SK-N-SH (cell line): Measurements from ENCODE around the gene NTRK2. TPM values are rescaled to one million over a fixed set of nuclear protein-coding genes. Genes with fewer than 3 reads are reported as not detected.
"Not testable (repeated sequence)": the region's sequence is repeated elsewhere in the genome, so short reads cannot be mapped to it uniquely, and the experiment has no call there.

ENCODE experiments used
- CTCF ChIA-PET: fragments of 300-600, 350-600 bp; formaldehyde crosslinking; extraction: SDS; loops from one replicate; lab custom pipeline; 2021; lab: Yijun Ruan, JAX
- POLR2A ChIA-PET: fragments of 350-600 bp; sonication (Branson Sonifier 250); formaldehyde crosslinking; extraction: SDS; loops from one replicate; lab custom pipeline; 2020; ENCODE audit warnings: antibody characterized with exemption, inconsistent platforms; lab: Yijun Ruan, JAX
- DNase-seq: peaks from one replicate; pipeline ENCODE4 v3.0.0; 2012
- H2AFZ ChIP-seq: fragments of 200-600 bp; sonication (generic); 2 replicates; pipeline ENCODE4 v1.8.1; 2016; ENCODE audit warnings: antibody characterized with exemption, mild to moderate bottlenecking, low read depth
- H3F3A ChIP-seq: fragments of 200-600 bp; sonication (generic); replicated peaks from 2 replicates; pipeline ENCODE3; 2016; ENCODE audit warnings: antibody characterized with exemption, mild to moderate bottlenecking; ENCODE audit not compliant: insufficient read depth
- H3K27ac ChIP-seq, 2 experiments: fragments of 200-500 bp in 1 of 2; fragments of 200-600 bp in 1 of 2; sonication (Bioruptor generic) in 1 of 2; sonication (generic), shearing (Covaris generic) in 1 of 2; 2 replicates each; pipeline versions ENCODE4 v1.5.1 to v1.6.1; 2014 to 2016; ENCODE audit warnings: low read depth in 2 of 2, inconsistent platforms in 1 of 2, low read length in 1 of 2, mild to moderate bottlenecking in 1 of 2, mixed read lengths in 1 of 2
- H3K27me3 ChIP-seq: fragments of 200-600 bp; sonication (generic), shearing (Covaris generic); 2 replicates; pipeline ENCODE4 v1.6.1; 2016; ENCODE audit warnings: mixed run types; ENCODE audit not compliant: insufficient read depth
- H3K36me3 ChIP-seq, 2 experiments: fragments of 200-500 bp in 1 of 2; fragments of 200-600 bp in 1 of 2; sonication (Bioruptor generic) in 1 of 2; sonication (generic) in 1 of 2; replicated peaks in 1 of 2; 2 replicates each; pipeline versions ENCODE3 to v1.5.1; 2014 to 2016; ENCODE audit warnings: low read length in 1 of 2, mild to moderate bottlenecking in 1 of 2; ENCODE audit not compliant: insufficient read depth in 2 of 2, control insufficient read depth in 1 of 2
- H3K4me1 ChIP-seq, 2 experiments: fragments of 200-500 bp in 1 of 2; fragments of 200-600 bp in 1 of 2; sonication (Bioruptor generic) in 1 of 2; sonication (generic), shearing (Covaris generic) in 1 of 2; 2 replicates each; pipeline versions ENCODE4 v1.5.1 to v1.6.1; 2014 to 2016; ENCODE audit warnings: low read depth in 1 of 2, low read length in 1 of 2, mixed run types in 1 of 2; ENCODE audit not compliant: insufficient read depth in 2 of 2, control insufficient read depth in 1 of 2
- H3K4me2 ChIP-seq: fragments of 200-600 bp; sonication (generic), shearing (Covaris generic); 2 replicates; pipeline ENCODE4 v1.6.1; 2017; ENCODE audit warnings: mixed run types
- H3K4me3 ChIP-seq, 2 experiments: fragments of 200-500 bp in 1 of 2; fragments of 200-600 bp in 1 of 2; sonication (Bioruptor generic) in 1 of 2; sonication (generic), shearing (Covaris generic) in 1 of 2; 2 replicates each; pipeline versions ENCODE4 v1.5.1 to v1.8.1; 2014 to 2016; ENCODE audit warnings: low read depth in 2 of 2, inconsistent platforms in 1 of 2, low read length in 1 of 2, mild to moderate bottlenecking in 1 of 2, mixed read lengths in 1 of 2, moderate library complexity in 1 of 2
- H3K79me2 ChIP-seq: fragments of 200-600 bp; sonication (generic); 2 replicates; pipeline ENCODE4 v1.8.1; 2017; ENCODE audit warnings: mild to moderate bottlenecking; ENCODE audit not compliant: insufficient read depth
- H3K9ac ChIP-seq: fragments of 200-600 bp; sonication (generic); 2 replicates; pipeline ENCODE4 v1.6.1; 2017; ENCODE audit warnings: mixed run types
- H3K9me2 ChIP-seq: fragments of 200-600 bp; sonication (generic); 2 replicates; pipeline ENCODE4 v1.6.1; 2017; ENCODE audit warnings: mixed run types
- H3K9me3 ChIP-seq: fragments of 200-600 bp; sonication (generic); 2 replicates; pipeline ENCODE4 v1.6.1; 2017; ENCODE audit warnings: mixed run types, mild to moderate bottlenecking, moderate library complexity
- H4K20me1 ChIP-seq: fragments of 200-600 bp; sonication (generic); 2 replicates; pipeline ENCODE4 v1.6.1; 2017; ENCODE audit warnings: mild to moderate bottlenecking, mixed run types; ENCODE audit not compliant: insufficient read depth
- CHD2 ChIP-seq: fragments of 150-350 bp; IDR thresholded peaks from 2 replicates; pipeline ENCODE4 v1.6.1; 2018; ENCODE audit warnings: low read length; ENCODE audit not compliant: partially characterized antibody
- ELF1 ChIP-seq: IDR thresholded peaks from 2 replicates; pipeline ENCODE4 v1.4.0; 2012
- EP300 ChIP-seq, 2 experiments: IDR thresholded peaks; 2 replicates each; pipeline versions ENCODE4 v1.4.0 to v1.6.1; 2012; ENCODE audit warnings: borderline replicate concordance in 1 of 2, low read depth in 1 of 2, low read length in 1 of 2
- FOSL2 ChIP-seq: IDR thresholded peaks from 2 replicates; pipeline ENCODE4 v1.4.0; 2012; ENCODE audit warnings: low read depth, mild to moderate bottlenecking, moderate library complexity, borderline replicate concordance
- GATA2 ChIP-seq: sonication (generic); formaldehyde crosslinking; IDR thresholded peaks from 2 replicates; pipeline ENCODE4 v1.5.0; 2020; ENCODE audit warnings: mild to moderate bottlenecking, missing genetic modification reagents
- JUND ChIP-seq: IDR thresholded peaks from 2 replicates; pipeline ENCODE4 v1.4.0; 2012
- MEF2A ChIP-seq: IDR thresholded peaks from 2 replicates; pipeline ENCODE4 v1.4.0; 2012; ENCODE audit warnings: low read depth, borderline replicate concordance
- MXI1 ChIP-seq: IDR thresholded peaks from 2 replicates; pipeline ENCODE4 v1.6.1; 2012; ENCODE audit warnings: mild to moderate bottlenecking, low read depth, low read length, improper control_type of control experiment
- NRF1 ChIP-seq: IDR thresholded peaks from 2 replicates; pipeline ENCODE4 v1.6.1; 2012; ENCODE audit warnings: low read depth, mild to moderate bottlenecking, low read length
- RCOR1 ChIP-seq: fragments of 150-350 bp; IDR thresholded peaks from 2 replicates; pipeline ENCODE4 v1.6.1; 2017; ENCODE audit warnings: antibody characterized with exemption, low read length
- RFX5 ChIP-seq: IDR thresholded peaks from 2 replicates; pipeline ENCODE4 v1.6.1; 2012; ENCODE audit warnings: mild to moderate bottlenecking, improper control_type of control experiment, low read length
- SIN3A ChIP-seq: IDR thresholded peaks from 2 replicates; pipeline ENCODE4 v1.6.1; 2012; ENCODE audit warnings: low read depth, mild to moderate bottlenecking, low read length, moderate library complexity, borderline replicate concordance
- TAF1 ChIP-seq: IDR thresholded peaks from 2 replicates; pipeline ENCODE4 v1.6.1; 2012; ENCODE audit warnings: low read depth, mild to moderate bottlenecking, low read length, moderate library complexity, borderline replicate concordance
- TEAD4 ChIP-seq: IDR thresholded peaks from 2 replicates; pipeline ENCODE4 v1.4.0; 2012; ENCODE audit warnings: mild to moderate bottlenecking, borderline replicate concordance; ENCODE audit not compliant: insufficient read depth
- YY1 ChIP-seq: IDR thresholded peaks from 2 replicates; pipeline ENCODE4 v1.4.0; 2012; ENCODE audit warnings: low read depth, mild to moderate bottlenecking
- WGBS: methylation state at CpG from one replicate; pipeline ENCODE4 v1.1.6; 2017; ENCODE audit warnings: low lambda C conversion rate; 5-methylcytosine and 5-hydroxymethylcytosine counted together
- polyA plus RNA-seq, 3 experiments: library from polyadenylated mRNA; depleted of rRNA; stranded (reverse); fragments of >200 nt; gene quantifications; 2 replicates each; pipeline ENCODE4 v1.2.3, GENCODE V29; 2012
- TF ChIP-seq, protein P1 (sequence below): IDR thresholded peaks from 2 replicates; pipeline ENCODE4 v1.4.0; 2012; ENCODE audit warnings: low read depth, borderline replicate concordance
- TF ChIP-seq, protein P2 (sequence below): IDR thresholded peaks from 2 replicates; pipeline ENCODE4 v1.4.0; 2012; ENCODE audit warnings: low read depth
- TF ChIP-seq, protein P3 (sequence below): fragments of 150-350 bp; IDR thresholded peaks from 2 replicates; pipeline ENCODE4 v1.6.1; 2016; ENCODE audit warnings: mild to moderate bottlenecking, low read depth, low read length

Gene NTRK2
- polyA plus RNA-seq, 1 of the 3 experiments (the other 2 are of a cell fraction): 0.05 TPM

GRCh38 chr9:85067792-85068191 is 398.3 kb downstream of the NTRK2 start:
- Histone ChIP-seq H2AFZ (no peak overlapping the region), H3K9ac (no peak overlapping the region), H3K4me2 (no peak overlapping the region), H3K27me3 (no peaks in the 10 kb centered on the region), H3K79me2 (no peaks in the 10 kb centered on the region), H3K36me3 (no peaks in the 10 kb centered on the region), H3K9me2 (no peaks in the 10 kb centered on the region), H4K20me1 (no peaks in the 10 kb centered on the region), H3F3A (no peaks in the 10 kb centered on the region), H3K4me3 (no peak overlapping the region), H3K27ac (no peak overlapping the region), H3K9me3 (no peaks in the 10 kb centered on the region), H3K4me1 (no peaks in the 10 kb centered on the region)
- 40% methylated on average over 3 of the region's 3 CpGs for WGBS
- TF ChIP-seq NRF1 (no peak), RFX5 (no peak), FOSL2 (no peak), GATA2 (CRISPR knock-in tag) (no peak), TAF1 (no peak), SIN3A (no peak), YY1 (no peak), ELF1 (no peak), MXI1 (no peak), CHD2 (no peak), MEF2A (no peak), EP300 (IDR thresholded peaks at IDR 0.05; ENCODE audit: borderline replicate concordance in 1 of 2, low read depth in 1 of 2, low read length in 1 of 2) (no peak), TEAD4 (no peak), RCOR1 (no peak), JUND (no peak)
- TF ChIP-seq, protein P1, sequence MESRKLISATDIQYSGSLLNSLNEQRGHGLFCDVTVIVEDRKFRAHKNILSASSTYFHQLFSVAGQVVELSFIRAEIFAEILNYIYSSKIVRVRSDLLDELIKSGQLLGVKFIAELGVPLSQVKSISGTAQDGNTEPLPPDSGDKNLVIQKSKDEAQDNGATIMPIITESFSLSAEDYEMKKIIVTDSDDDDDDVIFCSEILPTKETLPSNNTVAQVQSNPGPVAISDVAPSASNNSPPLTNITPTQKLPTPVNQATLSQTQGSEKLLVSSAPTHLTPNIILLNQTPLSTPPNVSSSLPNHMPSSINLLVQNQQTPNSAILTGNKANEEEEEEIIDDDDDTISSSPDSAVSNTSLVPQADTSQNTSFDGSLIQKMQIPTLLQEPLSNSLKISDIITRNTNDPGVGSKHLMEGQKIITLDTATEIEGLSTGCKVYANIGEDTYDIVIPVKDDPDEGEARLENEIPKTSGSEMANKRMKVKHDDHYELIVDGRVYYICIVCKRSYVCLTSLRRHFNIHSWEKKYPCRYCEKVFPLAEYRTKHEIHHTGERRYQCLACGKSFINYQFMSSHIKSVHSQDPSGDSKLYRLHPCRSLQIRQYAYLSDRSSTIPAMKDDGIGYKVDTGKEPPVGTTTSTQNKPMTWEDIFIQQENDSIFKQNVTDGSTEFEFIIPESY: no peak
- TF ChIP-seq, protein P2, sequence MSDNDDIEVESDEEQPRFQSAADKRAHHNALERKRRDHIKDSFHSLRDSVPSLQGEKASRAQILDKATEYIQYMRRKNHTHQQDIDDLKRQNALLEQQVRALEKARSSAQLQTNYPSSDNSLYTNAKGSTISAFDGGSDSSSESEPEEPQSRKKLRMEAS: no peak
- TF ChIP-seq, protein P3, sequence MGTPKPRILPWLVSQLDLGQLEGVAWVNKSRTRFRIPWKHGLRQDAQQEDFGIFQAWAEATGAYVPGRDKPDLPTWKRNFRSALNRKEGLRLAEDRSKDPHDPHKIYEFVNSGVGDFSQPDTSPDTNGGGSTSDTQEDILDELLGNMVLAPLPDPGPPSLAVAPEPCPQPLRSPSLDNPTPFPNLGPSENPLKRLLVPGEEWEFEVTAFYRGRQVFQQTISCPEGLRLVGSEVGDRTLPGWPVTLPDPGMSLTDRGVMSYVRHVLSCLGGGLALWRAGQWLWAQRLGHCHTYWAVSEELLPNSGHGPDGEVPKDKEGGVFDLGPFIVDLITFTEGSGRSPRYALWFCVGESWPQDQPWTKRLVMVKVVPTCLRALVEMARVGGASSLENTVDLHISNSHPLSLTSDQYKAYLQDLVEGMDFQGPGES: no peak
- POLR2A ChIA-PET: no interaction called here
- no peak for DNase-seq
- CTCF ChIA-PET: no interaction called here

- H3K27ac ChIP-seq, H3K79me2 ChIP-seq, H3K9me2 ChIP-seq, CTCF ChIA-PET, H3K4me1 ChIP-seq, H2AFZ ChIP-seq, H4K20me1 ChIP-seq, H3K9ac ChIP-seq, H3K9me3 ChIP-seq, DNase-seq, H3K4me2 ChIP-seq, H3K36me3 ChIP-seq, H3K4me3 ChIP-seq, H3K27me3 ChIP-seq, POLR2A ChIA-PET, H3F3A ChIP-seq: not testable (repeated sequence)
- whole genome bisulfite sequencing: 75% methylated on average over 2 of the region's 3 CpGs
Measured at GRCh38 chr9:85069421-85069820, 399.9 kb downstream of the NTRK2 start.
